HEK293 (cell line): ENCODE measurements around the gene ZNF416.

Experiments used
- ATF2 ChIP-seq: fragments of 450-650 bp; formaldehyde crosslinking; IDR thresholded peaks from 2 replicates; pipeline ENCODE4 v1.5.1; 2016; ENCODE audit warnings: missing biosample characterization, missing genetic modification characterization, low read depth
- ELK4 ChIP-seq: IDR thresholded peaks from 2 replicates; pipeline ENCODE4 v1.6.1; 2011; ENCODE audit warnings: mild to moderate bottlenecking, low read depth, low read length, borderline replicate concordance
- FEZF1 ChIP-seq: fragments of 450-650 bp; formaldehyde crosslinking; IDR thresholded peaks from 2 replicates; pipeline ENCODE4 v1.5.1; 2016; ENCODE audit warnings: missing biosample characterization, missing genetic modification characterization
- HOXA7 ChIP-seq: sonication (generic); formaldehyde crosslinking; IDR thresholded peaks from 2 replicates; pipeline ENCODE4 v1.8.1; 2022; ENCODE audit warnings: missing genetic modification reagents, borderline replicate concordance
- YY2 ChIP-seq: fragments of 450-650 bp; formaldehyde crosslinking; IDR thresholded peaks from 2 replicates; pipeline ENCODE4 v1.5.1; 2016; ENCODE audit warnings: missing biosample characterization, missing genetic modification characterization
- ZBTB1 ChIP-seq: fragments of 450-650 bp; formaldehyde crosslinking; IDR thresholded peaks from 2 replicates; pipeline ENCODE4 v1.5.1; 2016; ENCODE audit warnings: missing biosample characterization, missing genetic modification characterization
- ZBTB44 ChIP-seq: fragments of 450-650 bp; IDR thresholded peaks from 2 replicates; pipeline ENCODE4 v1.5.1; 2018; ENCODE audit warnings: missing biosample characterization, mild to moderate bottlenecking, missing genetic modification characterization
- ZFP3 ChIP-seq: fragments of 450-650 bp; formaldehyde crosslinking; IDR thresholded peaks from 2 replicates; pipeline ENCODE4 v1.5.1; 2016; ENCODE audit warnings: low read depth, missing biosample characterization, missing genetic modification characterization
- ZNF114 ChIP-seq: fragments of 450-650 bp; formaldehyde crosslinking; IDR thresholded peaks from 2 replicates; pipeline ENCODE4 v1.5.0; 2017; ENCODE audit warnings: missing biosample characterization, missing genetic modification characterization
- ZNF133 ChIP-seq: fragments of 450-650 bp; formaldehyde crosslinking; IDR thresholded peaks from 2 replicates; pipeline ENCODE4 v1.5.1; 2016; ENCODE audit warnings: missing biosample characterization, missing genetic modification characterization
- ZNF223 ChIP-seq: fragments of 450-650 bp; formaldehyde crosslinking; IDR thresholded peaks from 2 replicates; pipeline ENCODE4 v1.5.1; 2016; ENCODE audit warnings: missing biosample characterization, missing genetic modification characterization
- ZNF239 ChIP-seq: fragments of 450-650 bp; formaldehyde crosslinking; IDR thresholded peaks from 2 replicates; pipeline ENCODE4 v1.5.1; 2016; ENCODE audit warnings: missing biosample characterization, missing genetic modification characterization
- ZNF280D ChIP-seq: fragments of 450-650 bp; formaldehyde crosslinking; IDR thresholded peaks from 2 replicates; pipeline ENCODE4 v1.5.1; 2016; ENCODE audit warnings: missing biosample characterization, missing genetic modification characterization
- ZNF341 ChIP-seq: fragments of 450-650 bp; formaldehyde crosslinking; IDR thresholded peaks from 2 replicates; pipeline ENCODE4; 2016; ENCODE audit warnings: low read depth, missing biosample characterization, missing genetic modification characterization
- ZNF37A ChIP-seq: fragments of 450-650 bp; IDR thresholded peaks from 2 replicates; pipeline ENCODE4 v1.5.1; 2018; ENCODE audit warnings: missing biosample characterization, missing genetic modification characterization
- ZNF398 ChIP-seq: fragments of 450-650 bp; formaldehyde crosslinking; IDR thresholded peaks from 2 replicates; pipeline ENCODE4 v1.5.1; 2017; ENCODE audit warnings: missing biosample characterization, missing genetic modification characterization
- ZNF423 ChIP-seq: fragments of 450-650 bp; formaldehyde crosslinking; IDR thresholded peaks from 2 replicates; pipeline ENCODE4 v1.5.1; 2016; ENCODE audit warnings: missing biosample characterization, missing genetic modification characterization
- ZNF488 ChIP-seq: fragments of 450-650 bp; formaldehyde crosslinking; IDR thresholded peaks from 2 replicates; pipeline ENCODE4 v1.5.1; 2016; ENCODE audit warnings: missing biosample characterization, missing genetic modification characterization
- ZNF530 ChIP-seq: fragments of 450-650 bp; formaldehyde crosslinking; IDR thresholded peaks from 2 replicates; pipeline ENCODE4 v1.5.1; 2016; ENCODE audit warnings: low read depth, missing biosample characterization, missing genetic modification characterization
- ZNF555 ChIP-seq: fragments of 450-650 bp; formaldehyde crosslinking; conservative IDR thresholded peaks from 2 replicates; pipeline ENCODE4 v1.5.1; 2017; ENCODE audit warnings: missing biosample characterization, mild to moderate bottlenecking, missing genetic modification characterization, inconsistent platforms
- ZNF561 ChIP-seq: fragments of 450-650 bp; IDR thresholded peaks from 2 replicates; pipeline ENCODE4 v1.5.1; 2018; ENCODE audit warnings: missing biosample characterization, missing genetic modification characterization, borderline replicate concordance
- ZNF692 ChIP-seq: fragments of 450-650 bp; formaldehyde crosslinking; IDR thresholded peaks from 2 replicates; pipeline ENCODE4 v1.5.1; 2016; ENCODE audit warnings: missing biosample characterization, missing genetic modification characterization
- ZNF791 ChIP-seq: fragments of 450-650 bp; formaldehyde crosslinking; IDR thresholded peaks from 2 replicates; pipeline ENCODE4 v1.5.1; 2016; ENCODE audit warnings: missing biosample characterization, missing genetic modification characterization
- ZSCAN30 ChIP-seq: fragments of 450-650 bp; IDR thresholded peaks from 2 replicates; pipeline ENCODE4 v1.5.1; 2018; ENCODE audit warnings: missing biosample characterization, mild to moderate bottlenecking, missing genetic modification characterization, moderate library complexity

Gene ZNF416

GRCh38 chr19:57578487-57579205, at the start of gene ZNF416 (continued):
- TF ChIP-seq ATF2 (tag by site-specific recombination) (no peak), ELK4 (0 out of 2 replicates have a peak, but pooled peaks have one; percentile 44), ZNF692 (peak; percentile 79), ZBTB1 (tag by site-specific recombination) (no peak), ZNF791 (tag by site-specific recombination) (no peak), ZNF114 (tag by site-specific recombination) (no peak), ZNF341 (tag by site-specific recombination) (no peak), ZNF280D (tag by site-specific recombination) (no peak), ZNF423 (tag by site-specific recombination) (no peak), ZBTB44 (tag by site-specific recombination) (peak; percentile 83), ZNF488 (tag by site-specific recombination) (no peak), ZNF223 (tag by site-specific recombination) (no peak), YY2 (tag by site-specific recombination) (peak; percentile 55), FEZF1 (tag by site-specific recombination) (no peak), ZNF239 (tag by site-specific recombination) (no peak), ZNF530 (tag by site-specific recombination) (no peak), ZNF398 (tag by site-specific recombination) (no peak), HOXA7 (no peak), ZSCAN30 (tag by site-specific recombination) (peak; percentile 61; the same call in 1 of the 2 replicates), ZNF555 (tag by site-specific recombination) (no peak), ZNF37A (tag by site-specific recombination) (no peak), ZFP3 (tag by site-specific recombination) (no peak), ZNF561 (tag by site-specific recombination) (peak; percentile 74; the same call in 1 of the 2 replicates), ZNF133 (tag by site-specific recombination) (no peak)
